ENCODE results near the gene MRPL54. TPM values are rescaled to one million over a fixed set of nuclear protein-coding genes. Genes with fewer than 3 reads are reported as not detected.

MRPL54 gene
- total and polyA plus RNA-seq, 2 donors (not counting 1 experiment from before 2014, with no cell fraction given) = 29.7 to 45.4 TPM

- H3K79me2 ChIP-seq (ENCODE audit: control insufficient read depth, insufficient read depth, low read length) = no peaks in the 10 kb centered on the region
- no peak overlapping the region for H2AFZ ChIP-seq (ENCODE audit: low read length)
- no peaks in the 10 kb centered on the region for H3K9me3 ChIP-seq (ENCODE audit: control insufficient read depth, insufficient read depth, low read depth, low read length)
- TF ChIP-seq EZH2 (IDR thresholded peaks at IDR 0.05; ENCODE audit: low read length, missing control alignments) = no peak
- TF ChIP-seq CTCF (conservative IDR thresholded peaks at IDR 0.05 in 1 of 2, IDR thresholded peaks at IDR 0.05 in 1 of 2; ENCODE audit: low read depth in 1 of 2, low read length in 2 of 2) = no peak
- no peaks in the 10 kb centered on the region for H3K4me1 ChIP-seq (ENCODE audit: control insufficient read depth, extremely low read depth, insufficient read depth, low read length)
- H3K27ac ChIP-seq (ENCODE audit: insufficient read depth, low read length) = no peak overlapping the region
- no peak overlapping the region for H3K9ac ChIP-seq (ENCODE audit: insufficient read depth, low read length)
- H3K4me2 ChIP-seq (ENCODE audit: extremely low read depth, insufficient read depth, low read length) = no peak overlapping the region
- no peaks in the 10 kb centered on the region for H4K20me1 ChIP-seq (ENCODE audit: control insufficient read depth, extremely low read depth, insufficient read depth, low read length)
- no peaks in the 10 kb centered on the region for H3K36me3 ChIP-seq (ENCODE audit: control insufficient read depth, insufficient read depth, low read length)
- DNase-seq (ENCODE audit: low read depth in 2 of 2) = no peak
- no peaks in the 10 kb centered on the region for H3K27me3 ChIP-seq (ENCODE audit: control insufficient read depth, insufficient read depth, low read length)
- H3K4me3 ChIP-seq (replicated peaks in 1 of 4; ENCODE audit: control extremely low read depth in 1 of 4, insufficient read depth in 1 of 4, low read depth in 3 of 4, low read length in 4 of 4) = no peak overlapping the region
These were observed 14.1 kb downstream of the MRPL54 start for GRCh38 chr19:3776479-3777040.

- Histone ChIP-seq H3K4me1 (ENCODE audit: control insufficient read depth, extremely low read depth, insufficient read depth, low read length) (no peaks in the 10 kb centered on the region), H3K9ac (ENCODE audit: insufficient read depth, low read length) (no peak overlapping the region), H3K27me3 (ENCODE audit: control insufficient read depth, insufficient read depth, low read length) (no peaks in the 10 kb centered on the region), H3K27ac (ENCODE audit: insufficient read depth, low read length) (no peak overlapping the region), H2AFZ (ENCODE audit: low read length) (no peak overlapping the region), H3K4me3 (replicated peaks in 1 of 4; ENCODE audit: control extremely low read depth in 1 of 4, insufficient read depth in 1 of 4, low read depth in 3 of 4, low read length in 4 of 4) (no peak overlapping the region), H4K20me1 (ENCODE audit: control insufficient read depth, extremely low read depth, insufficient read depth, low read length) (no peaks in the 10 kb centered on the region), H3K4me2 (ENCODE audit: extremely low read depth, insufficient read depth, low read length) (no peak overlapping the region), H3K79me2 (ENCODE audit: control insufficient read depth, insufficient read depth, low read length) (no peaks in the 10 kb centered on the region), H3K36me3 (ENCODE audit: control insufficient read depth, insufficient read depth, low read length) (no peaks in the 10 kb centered on the region), H3K9me3 (ENCODE audit: control insufficient read depth, insufficient read depth, low read depth, low read length) (no peaks in the 10 kb centered on the region)
- TF ChIP-seq CTCF (conservative IDR thresholded peaks at IDR 0.05 in 1 of 2, IDR thresholded peaks at IDR 0.05 in 1 of 2; ENCODE audit: low read depth in 1 of 2, low read length in 2 of 2) (no peak), EZH2 (IDR thresholded peaks at IDR 0.05; ENCODE audit: low read length, missing control alignments) (no peak)
- DNase-seq (ENCODE audit: low read depth in 2 of 2) = no peak
These were observed 15.8 kb downstream of the MRPL54 start for GRCh38 chr19:3778104-3778867.

GRCh38 chr19:3778899-3779723 is 16.6 kb downstream of the MRPL54 start:
- no peak overlapping the region for H3K4me3 ChIP-seq (replicated peaks in 1 of 4; ENCODE audit: control extremely low read depth in 1 of 4, insufficient read depth in 1 of 4, low read depth in 3 of 4, low read length in 4 of 4)
- H3K4me2 ChIP-seq (ENCODE audit: extremely low read depth, insufficient read depth, low read length) = no peak overlapping the region
- H3K27me3 ChIP-seq (ENCODE audit: control insufficient read depth, insufficient read depth, low read length) = no peaks in the 10 kb centered on the region
- no peaks in the 10 kb centered on the region for H4K20me1 ChIP-seq (ENCODE audit: control insufficient read depth, extremely low read depth, insufficient read depth, low read length)
- DNase-seq (ENCODE audit: low read depth in 2 of 2) = no peak
- H3K9me3 ChIP-seq (ENCODE audit: control insufficient read depth, insufficient read depth, low read depth, low read length) = no peaks in the 10 kb centered on the region
- no peaks in the 10 kb centered on the region for H3K79me2 ChIP-seq (ENCODE audit: control insufficient read depth, insufficient read depth, low read length)
- TF ChIP-seq EZH2 (IDR thresholded peaks at IDR 0.05; ENCODE audit: low read length, missing control alignments) (no peak), CTCF (conservative IDR thresholded peaks at IDR 0.05 in 1 of 2, IDR thresholded peaks at IDR 0.05 in 1 of 2; ENCODE audit: low read depth in 1 of 2, low read length in 2 of 2) (no peak)
- H3K4me1 ChIP-seq (ENCODE audit: control insufficient read depth, extremely low read depth, insufficient read depth, low read length) = no peaks in the 10 kb centered on the region
- H2AFZ ChIP-seq (ENCODE audit: low read length) = no peak overlapping the region
- no peak overlapping the region for H3K27ac ChIP-seq (ENCODE audit: insufficient read depth, low read length)
- no peak overlapping the region for H3K9ac ChIP-seq (ENCODE audit: insufficient read depth, low read length)
- H3K36me3 ChIP-seq (ENCODE audit: control insufficient read depth, insufficient read depth, low read length) = no peaks in the 10 kb centered on the region
